GDM1 (cell line): ENCODE results near the gene WWOX.

Experiments
- DNase-seq: peaks from one replicate; lab custom pipeline; 2025; lab: John Stamatoyannopoulos, UW

Gene WWOX

DNA sequence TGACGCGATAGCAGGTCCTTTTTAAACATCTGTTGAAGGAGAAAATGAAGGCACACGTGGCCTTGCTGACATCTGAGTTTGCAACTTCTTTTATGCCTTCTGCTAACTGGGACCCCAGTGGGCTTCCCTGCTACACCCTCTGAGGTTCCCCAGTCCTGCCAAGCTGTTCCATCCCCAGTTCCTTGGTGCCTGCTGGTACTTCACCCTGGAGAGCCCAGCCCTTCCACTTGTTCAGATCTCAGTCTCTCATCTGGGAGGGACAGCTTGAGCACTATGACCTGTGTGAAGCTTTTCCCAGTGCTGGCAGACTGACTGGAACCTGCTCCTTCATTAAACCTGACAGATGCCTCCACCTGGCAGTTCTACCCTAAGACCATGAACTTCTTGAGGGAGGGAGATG is 95.5 kb downstream of the WWOX start:
- DNase-seq: no peak

DNA sequence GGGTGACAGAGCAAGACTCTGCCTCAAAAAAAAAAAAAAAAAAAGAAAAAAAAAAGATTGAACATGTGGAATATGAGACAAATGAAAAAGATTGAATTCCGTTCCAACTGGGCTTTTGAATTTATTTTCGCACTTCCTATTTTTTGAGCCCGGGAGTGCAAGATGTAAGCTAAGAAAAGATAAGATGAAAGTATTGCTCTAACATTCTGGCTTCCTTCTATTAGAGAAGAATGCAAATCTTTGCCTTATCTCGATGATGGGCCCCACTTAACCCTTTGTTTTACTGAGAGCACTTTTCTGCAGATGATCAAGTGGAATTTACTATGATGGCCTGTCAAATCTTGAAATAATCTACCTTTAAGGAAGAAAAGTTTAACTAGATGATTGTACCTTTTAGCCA is 96.3 kb downstream of the WWOX start:
- DNase-seq: no peak

DNA sequence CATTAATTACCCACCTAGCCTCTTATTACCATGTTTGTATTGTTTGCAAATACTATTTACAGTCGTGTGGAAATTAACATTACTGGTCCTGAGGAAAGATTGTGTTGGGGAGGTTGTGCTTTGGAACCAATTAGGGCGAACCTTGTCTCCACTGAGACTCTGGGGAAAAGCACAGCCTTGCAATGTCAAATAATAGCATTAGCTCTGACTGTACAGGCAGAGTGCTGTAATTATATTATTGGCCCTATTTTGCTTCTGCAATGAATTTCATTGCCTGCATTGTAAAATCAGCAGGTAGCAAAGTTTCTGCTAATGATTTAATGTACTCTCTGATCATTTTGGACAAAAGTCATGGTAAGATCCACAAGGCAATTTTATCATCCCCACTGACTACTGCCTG is 97.0 kb downstream of the WWOX start:
- DNase-seq: no peak

DNA sequence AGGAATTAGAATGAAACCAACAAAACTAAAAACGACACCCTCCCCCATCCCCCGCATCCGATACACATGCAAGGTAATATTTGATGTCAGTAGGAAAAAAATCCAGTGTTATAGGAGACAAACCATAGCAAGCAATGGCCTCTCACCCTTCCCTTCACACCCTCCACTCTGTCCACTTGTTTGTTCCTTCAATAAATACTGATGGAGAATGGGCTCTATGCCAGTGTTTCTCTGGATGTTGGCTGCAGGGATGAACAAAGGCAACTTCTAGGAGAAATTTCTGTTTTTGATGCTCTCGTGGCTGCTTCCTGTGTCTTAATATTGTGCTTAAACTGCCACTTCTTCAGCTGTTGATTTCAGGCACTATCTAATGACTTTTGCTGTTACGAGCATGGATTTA is 98.8 kb downstream of the WWOX start:
- no peak for DNase-seq

DNA sequence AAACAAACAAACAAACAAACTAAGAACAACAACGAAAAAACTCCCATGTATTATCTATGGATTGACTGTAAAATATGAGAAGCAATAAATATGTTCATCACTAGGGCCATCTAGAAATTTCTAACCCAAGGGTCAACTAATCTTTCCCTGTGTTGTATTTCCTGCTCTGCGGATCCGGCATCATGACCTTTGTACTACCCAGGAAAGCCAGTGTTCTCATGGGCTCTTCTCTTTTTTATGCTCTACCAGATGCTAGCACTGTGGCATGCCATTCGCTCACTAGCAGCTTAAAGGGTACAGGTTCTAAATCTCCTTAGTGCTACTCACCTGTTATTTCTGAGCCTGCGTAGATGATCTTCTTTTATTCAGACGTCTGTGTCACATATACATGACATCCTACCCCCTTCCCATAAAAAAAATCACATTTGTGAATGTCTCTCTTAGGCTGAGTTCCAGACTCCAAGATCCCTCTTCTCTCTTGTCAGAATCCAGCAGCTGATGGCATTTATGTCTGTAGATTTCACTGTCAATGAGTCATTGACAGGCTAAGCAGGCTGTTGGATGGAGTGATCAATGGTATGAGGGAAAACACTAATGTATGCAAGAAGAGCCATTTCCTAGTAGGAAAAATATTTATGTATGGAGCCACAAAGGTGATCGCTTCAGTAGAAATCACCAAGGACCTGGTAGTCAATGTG is 100.0 kb downstream of the WWOX start:
- DNase-seq: no peak

DNA sequence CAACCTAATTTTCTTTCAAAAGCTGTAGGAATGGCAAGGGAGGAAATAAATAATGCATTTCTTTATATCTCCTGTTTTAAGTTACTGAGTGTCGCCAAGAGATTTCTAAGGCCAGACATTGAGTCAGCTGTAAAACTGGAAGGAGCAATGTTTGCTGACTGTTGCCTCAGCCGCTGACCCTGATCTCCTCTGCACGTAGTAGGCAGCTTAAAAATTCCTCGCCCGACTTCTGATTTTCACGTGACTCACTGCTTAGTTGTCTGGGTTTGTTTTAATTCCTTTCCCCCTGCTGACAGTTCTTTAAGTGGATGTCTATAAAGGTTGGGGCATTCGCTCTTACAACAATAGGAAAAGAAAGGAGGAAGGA is 100.6 kb downstream of the WWOX start:
- DNase-seq: no peak

GRCh38 chr16:78200623-78201096 is 101.2 kb downstream of the WWOX start:
- no peak for DNase-seq

GRCh38 chr16:78205506-78205905 is 106.1 kb downstream of the WWOX start:
- no peak for DNase-seq

GRCh38 chr16:78206623-78207223 is 107.3 kb downstream of the WWOX start:
- no peak for DNase-seq

- no peak for DNase-seq
These were observed 110.7 kb downstream of the WWOX start for GRCh38 chr16:78209951-78210661.

GRCh38 chr16:78211020-78211599 is 111.7 kb downstream of the WWOX start:
- DNase-seq: no peak

DNA sequence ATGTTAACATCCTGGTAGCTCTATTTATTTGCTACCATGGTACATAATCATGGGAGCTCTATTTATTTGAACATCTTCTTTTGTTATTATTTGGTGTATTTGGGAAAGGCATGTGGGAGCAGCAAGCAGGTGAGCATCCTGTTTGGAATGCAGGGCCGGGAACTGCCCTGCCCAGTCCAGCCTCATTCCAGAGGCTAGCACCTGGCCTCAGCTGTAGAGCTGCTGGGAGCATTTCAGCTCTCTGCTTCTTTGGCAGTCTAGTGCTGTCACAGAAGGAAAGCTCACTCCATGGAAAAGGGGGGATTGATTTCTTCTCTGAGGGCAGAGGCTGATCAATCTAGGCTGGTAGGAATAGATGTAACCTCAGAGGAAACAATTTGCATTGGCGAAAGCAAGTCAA is 112.5 kb downstream of the WWOX start:
- no peak for DNase-seq

GRCh38 chr16:78212674-78213073 is 113.2 kb downstream of the WWOX start:
- DNase-seq: no peak

DNA sequence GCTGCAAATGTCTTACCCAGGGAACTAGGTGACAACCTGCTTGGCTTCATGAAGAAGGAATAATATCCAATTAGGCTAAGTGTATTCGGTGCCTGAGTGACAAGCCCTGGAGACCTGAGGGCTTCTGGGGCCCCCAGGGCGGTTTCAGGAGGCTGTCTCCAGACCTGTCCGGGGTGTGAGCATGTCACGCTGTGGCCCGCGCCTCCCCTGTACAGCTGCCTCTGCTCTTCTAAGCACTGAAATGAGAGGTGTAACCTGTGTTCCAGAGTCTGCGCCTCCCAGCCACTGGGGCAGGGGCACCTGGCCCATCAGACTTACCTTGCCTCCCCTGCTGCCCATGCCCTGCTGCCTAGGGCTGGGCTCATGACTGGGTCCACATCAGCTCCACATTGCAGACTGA is 114.3 kb downstream of the WWOX start:
- no peak for DNase-seq

DNA sequence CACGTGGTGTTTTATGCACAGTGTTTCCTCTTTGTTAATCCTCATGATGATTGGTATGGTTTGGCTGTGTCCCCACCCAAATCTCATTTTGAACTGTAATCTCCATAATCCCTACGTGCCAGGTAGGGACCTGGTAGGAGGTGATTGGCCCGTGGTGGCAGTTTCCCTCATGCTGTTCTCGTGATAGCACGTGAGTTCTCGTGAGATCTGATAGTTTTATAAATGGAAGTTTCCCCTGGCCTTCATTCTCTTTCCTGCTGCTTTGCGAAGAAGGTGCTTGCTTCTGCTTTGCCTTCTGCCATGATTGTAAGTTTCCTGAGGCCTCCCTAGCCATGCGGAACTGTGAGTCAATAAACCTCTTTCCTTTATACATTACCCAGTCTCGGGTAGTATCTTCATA is 115.8 kb downstream of the WWOX start:
- DNase-seq: no peak

DNA sequence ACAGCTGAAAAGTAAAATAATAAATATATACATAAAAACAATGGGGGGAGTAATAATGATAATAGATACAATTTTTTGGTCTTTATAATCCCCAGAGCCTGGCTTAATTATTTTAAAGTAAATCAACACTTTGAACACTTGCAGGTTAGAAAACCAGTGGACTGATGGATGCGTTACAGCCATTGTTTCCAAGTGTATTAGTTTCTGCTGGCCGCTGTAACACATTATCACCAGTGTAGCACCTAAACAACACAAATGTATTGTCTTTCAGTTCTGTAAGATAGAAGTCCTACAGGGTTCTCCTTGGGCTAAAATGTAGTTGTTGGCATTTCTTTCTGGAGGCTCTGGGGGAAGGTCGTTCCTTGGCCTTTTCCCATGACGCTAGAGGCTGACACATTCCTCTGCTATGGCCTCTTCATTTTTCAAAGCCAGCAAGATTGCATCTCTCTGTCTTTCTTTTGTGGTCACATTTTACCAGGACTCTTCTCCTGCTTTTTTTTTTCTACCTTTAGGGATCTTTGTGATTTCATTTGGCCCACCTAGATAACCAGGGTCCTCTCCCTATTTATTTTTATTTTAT is 116.8 kb downstream of the WWOX start:
- DNase-seq: no peak

GRCh38 chr16:78217276-78217675 is 117.8 kb downstream of the WWOX start:
- DNase-seq: no peak

DNA sequence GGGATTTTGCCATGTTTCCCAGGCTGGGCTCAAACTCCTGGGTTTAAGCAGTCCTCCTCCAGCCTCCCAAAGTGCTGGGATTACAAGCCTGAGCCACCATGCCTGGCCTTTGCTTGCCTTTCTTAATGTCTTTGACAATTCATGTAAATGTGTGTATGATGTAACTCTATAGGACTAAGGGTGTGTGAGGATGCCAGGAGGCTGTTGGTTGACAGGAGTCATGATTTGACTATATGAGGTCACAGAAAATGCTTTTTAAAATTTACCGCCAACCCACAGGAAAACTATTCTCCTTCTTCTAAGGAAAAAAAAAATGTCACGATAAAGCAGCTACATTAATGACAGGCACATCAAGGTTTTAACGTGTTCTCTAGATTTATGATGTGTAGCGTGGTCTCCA is 118.8 kb downstream of the WWOX start:
- no peak for DNase-seq

GRCh38 chr16:78218856-78219651 is 119.6 kb downstream of the WWOX start:
- no peak for DNase-seq

- DNase-seq: no peak
These were observed 121.1 kb downstream of the WWOX start for GRCh38 chr16:78220571-78220970.

- DNase-seq: no peak
These were observed 122.4 kb downstream of the WWOX start for GRCh38 chr16:78221892-78222291.

DNA sequence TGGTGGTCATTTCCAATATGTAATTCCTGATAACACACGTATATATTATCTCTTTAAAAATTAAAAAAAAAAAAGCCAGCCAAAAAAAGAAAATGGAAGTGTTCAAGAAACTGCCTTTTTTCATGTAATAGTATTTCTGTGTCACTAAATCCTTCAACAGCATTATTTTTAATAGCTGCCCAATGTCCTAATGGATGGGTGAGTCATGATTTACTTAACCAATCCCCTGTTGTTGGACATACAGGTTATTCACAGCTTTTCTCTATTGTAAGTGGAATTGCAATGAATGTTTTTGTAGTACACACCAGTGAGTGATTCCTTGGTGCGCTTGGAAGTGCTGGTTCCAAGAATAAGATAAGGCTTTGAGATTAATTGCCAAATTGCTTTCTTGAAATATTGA is 124.9 kb downstream of the WWOX start:
- DNase-seq: no peak
